Tibial nerve (tissue), 4 donors: ENCODE measurements around the gene SLC38A7.
"Not testable (repeated sequence)": the region's sequence is repeated elsewhere in the genome, so short reads cannot be mapped to it uniquely, and the experiment has no call there.

Experiments used
- CTCF ChIP-seq, 5 experiments: fragments of 200-600 bp in 3 of 5; fragments of 450-650 bp in 2 of 5; sonication (generic) in 3 of 5; IDR thresholded peaks; one replicate each; pipeline ENCODE4 v1.5.1; 2016 to 2019; ENCODE audit warnings: antibody characterized with exemption in 5 of 5, mild to moderate bottlenecking in 3 of 5, moderate library complexity in 2 of 5
- EP300 ChIP-seq, 2 donors: sonication (generic); formaldehyde crosslinking; IDR thresholded peaks; one replicate each; pipeline ENCODE4 v1.6.1; 2017; ENCODE audit warnings: antibody characterized with exemption in 2 of 2, mild to moderate bottlenecking in 1 of 2
- POLR2A ChIP-seq, 2 donors: fragments of 450-650 bp; IDR thresholded peaks; one replicate each; pipeline ENCODE4 v1.6.1; 2017; ENCODE audit warnings: antibody characterized with exemption in 2 of 2, mild to moderate bottlenecking in 2 of 2, moderate library complexity in 2 of 2

- TF ChIP-seq CTCF, EP300, POLR2A (IDR thresholded peaks at IDR 0.05): not testable (repeated sequence)
Measured at GRCh38 chr16:58659911-58660310, 24.7 kb downstream of the SLC38A7 start.
